ENCODE measurements around the gene CREB3L1. TPM values are rescaled to one million over a fixed set of nuclear protein-coding genes. Genes with fewer than 3 reads are reported as not detected.

Gene CREB3L1
- total and polyA plus RNA-seq, 7 donors = 0.66 to 63.1 (median 7.2) TPM

GRCh38 chr11:46296528-46297448, 19.3 kb downstream of the CREB3L1 start:
- no peaks in the 10 kb centered on the region for H3K36me3 ChIP-seq
- no peaks in the 10 kb centered on the region for H3K9me3 ChIP-seq
- peak in 2 of 4 experiments; percentile 27 to 30 for TF ChIP-seq CTCF (IDR thresholded peaks at IDR 0.05)
- no peak for TF ChIP-seq POLR2AphosphoS5 (IDR thresholded peaks at IDR 0.05)
- peak overlapping the region; percentile 45 to 75 (median 62) for H3K27ac ChIP-seq
- peak overlapping the region in 3 of 4 donors; percentile 51 to 63 (median 58) for H3K4me3 ChIP-seq
- intact Hi-C loops (cut with DNase I) = loop anchor here (5.0 to 10.0 kb wide), 2 partner anchors 174 to 332 kb away; partner anchors contain the start of gene PHF21A
- 55 to 82% methylated on average over 26 of the region's 26 CpGs for WGBS, 2 donors
- H3K4me1 ChIP-seq = peaks cover 0 to 41% (median 36%) of the 10 kb centered on the region in 4 donors
- peak; percentile 83 for DNase-seq
- H3K27me3 ChIP-seq = no peaks in the 10 kb centered on the region

GRCh38 chr11:46298699-46299433, 21.4 kb downstream of the CREB3L1 start:
- DNase-seq = no peak
- no peaks in the 10 kb centered on the region for H3K27me3 ChIP-seq
- H3K4me3 ChIP-seq = no peak overlapping the region
- H3K36me3 ChIP-seq = no peaks in the 10 kb centered on the region
- intact Hi-C loops (cut with DNase I) = loop anchor here (5.0 to 10.0 kb wide), 2 partner anchors 177 to 334 kb away; partner anchors contain the start of gene PHF21A
- 71 to 75% methylated on average over 8 of the region's 8 CpGs for WGBS, 2 donors
- H3K9me3 ChIP-seq = no peaks in the 10 kb centered on the region
- no peak for TF ChIP-seq EP300 (IDR thresholded peaks at IDR 0.05)
- TF ChIP-seq POLR2AphosphoS5 (IDR thresholded peaks at IDR 0.05) = no peak
- no peak for TF ChIP-seq CTCF (IDR thresholded peaks at IDR 0.05)
- peak overlapping the region in 2 of 4 donors; percentile 7 to 22 for H3K27ac ChIP-seq
- peaks cover 0 to 31% (median 30%) of the 10 kb centered on the region in 4 donors for H3K4me1 ChIP-seq

- Histone ChIP-seq H3K4me1 (peaks cover 0 to 29% (median 27%) of the 10 kb centered on the region in 4 donors), H3K9me3 (no peaks in the 10 kb centered on the region), H3K4me3 (no peak overlapping the region), H3K36me3 (no peaks in the 10 kb centered on the region), H3K27ac (peak overlapping the region in 2 of 4 donors; percentile 7 to 22), H3K27me3 (no peaks in the 10 kb centered on the region)
- no peak for DNase-seq
- intact Hi-C loops (cut with DNase I) = loop anchor here (5.0 to 10.0 kb wide), 2 partner anchors 177 to 335 kb away; partner anchors contain the start of gene PHF21A
- 67 to 87% methylated on average over 5 of the region's 5 CpGs for WGBS, 2 donors
- TF ChIP-seq CTCF (IDR thresholded peaks at IDR 0.05) = no peak
- no peak for TF ChIP-seq POLR2AphosphoS5 (IDR thresholded peaks at IDR 0.05)
- TF ChIP-seq EP300 (IDR thresholded peaks at IDR 0.05) = no peak
- TF ChIP-seq POLR2A (IDR thresholded peaks at IDR 0.05) = no peak
Observed at GRCh38 chr11:46299451-46299961, 22.0 kb downstream of the CREB3L1 start.

GRCh38 chr11:46300270-46300669, 22.8 kb downstream of the CREB3L1 start:
- Histone ChIP-seq H3K27me3 (no peaks in the 10 kb centered on the region), H3K4me1 (peaks cover 0 to 21% (median 19%) of the 10 kb centered on the region in 4 donors), H3K27ac (no peak overlapping the region), H3K9me3 (no peaks in the 10 kb centered on the region), H3K4me3 (no peak overlapping the region), H3K36me3 (no peaks in the 10 kb centered on the region)
- 92 to 93% methylated on average over 7 of the region's 7 CpGs for WGBS, 2 donors
- no peak for DNase-seq
- intact Hi-C loops (cut with DNase I) = no loop called here
- TF ChIP-seq CTCF (IDR thresholded peaks at IDR 0.05) = no peak
- TF ChIP-seq EP300 (IDR thresholded peaks at IDR 0.05) = no peak
- TF ChIP-seq POLR2AphosphoS5 (IDR thresholded peaks at IDR 0.05) = no peak
- TF ChIP-seq POLR2A (IDR thresholded peaks at IDR 0.05) = no peak

All from sigmoid colon (tissue), 7 donors.